Adrenal gland (tissue), 19 donors: ENCODE results near the gene WIF1. TPM values are rescaled to one million over a fixed set of nuclear protein-coding genes. Genes with fewer than 3 reads are reported as not detected.

Experiments
- DNase-seq, 7 donors: peaks; one replicate each; pipeline ENCODE4 v3.0.0-alpha.2; 2019 to 2020
- H3K27ac ChIP-seq, 5 donors: fragments of 200-600 bp; sonication (generic) in 4 of 5; 1 replicate in 3 of 5; 2 replicates in 2 of 5; pipeline versions ENCODE4 v1.5.1 to v1.8.0; 2016 to 2020; ENCODE audit warnings: mild to moderate bottlenecking in 1 of 5
- H3K27me3 ChIP-seq: fragments of 200-600 bp; 2 replicates; pipeline ENCODE4 v1.8.0; 2021
- H3K36me3 ChIP-seq, 2 donors: fragments of 200-600 bp; replicated peaks in 1 of 2; 1 replicate in 1 of 2; 2 replicates in 1 of 2; pipeline versions ENCODE4 v1.5.1 to v1.8.0; 2018 to 2022
- H3K4me1 ChIP-seq, 2 donors: fragments of 200-600 bp; replicated peaks in 1 of 2; 1 replicate in 1 of 2; 2 replicates in 1 of 2; pipeline versions ENCODE4 v1.5.1 to v1.8.0; 2018 to 2021
- H3K4me3 ChIP-seq, 4 donors: fragments of 200-600 bp; sonication (generic) in 3 of 4; one replicate each; pipeline ENCODE4 v1.5.1; 2016 to 2018
- H3K9me3 ChIP-seq, 3 donors: fragments of 200-600 bp; sonication (generic) in 1 of 3; replicated peaks in 1 of 3; 1 replicate in 2 of 3; 2 replicates in 1 of 3; pipeline versions ENCODE4 v1.5.1 to v1.8.0; 2016 to 2021
- POLR2A ChIP-seq, 2 donors: fragments of 450-650 bp; IDR thresholded peaks; one replicate each; pipeline ENCODE4 v1.6.1; 2017; ENCODE audit warnings: antibody characterized with exemption in 2 of 2, mild to moderate bottlenecking in 2 of 2, moderate library complexity in 1 of 2
- WGBS, 4 donors: extraction: QIAGEN DNeasy Blood & Tissue Kit in 2 of 4; methylation state at CpG; one replicate each; pipeline versions ENCODE4 v1.1.5 to v1.1.7; 2013 to 2017; 5-methylcytosine and 5-hydroxymethylcytosine counted together
- intact Hi-C, 2 donors: fragments of 100-400 bp; cut with DNase I; formaldehyde crosslinking; loops; one replicate each; pipeline versions ENCODE4 v1.14.1 to v1.15.0; 2022 to 2023
- long read RNA-seq, 10 donors: library from polyadenylated mRNA in 3 of 10; unstranded in 2 of 10; stranded (forward) in 1 of 10; transcript quantifications; one replicate each; pipeline ENCODE4 v2.0.0 and lab custom pipeline, GENCODE V29; 2021 to 2026
- polyA plus RNA-seq, 3 donors: library from polyadenylated mRNA; stranded (reverse); fragments of 200-250 nt in 2 of 3; fragments of 350-450 nt in 1 of 3; fragmentation: Illumina TruSeq in 1 of 3; extraction: RNeasy Lipid Tissue Mini Kit (QIAGEN cat#74804) in 1 of 3; gene quantifications; one replicate each; pipeline ENCODE4 v1.2.3, GENCODE V29; 2013 to 2014
- total RNA-seq, 9 donors: library from RNA; depleted of rRNA in 4 of 9; stranded (reverse); fragments of >200 nt in 4 of 9; fragments of 120-200 nt in 1 of 9; fragmentation: NEBNext Ultra II Directional in 1 of 9; extraction: Animal tissue kit (Norgen Biotek cat#: 25700) in 1 of 9; gene quantifications; one replicate each; pipeline versions ENCODE4 v1.1.0 to v1.2.4, GENCODE V29; 2013 to 2023
- TF ChIP-seq, protein P1 (sequence below), 6 experiments: fragments of 450-650 bp in 4 of 6; fragments of 200-600 bp in 2 of 6; sonication (generic) in 1 of 6; IDR thresholded peaks; 1 replicate in 5 of 6; 2 replicates in 1 of 6; pipeline versions ENCODE4 v1.5.1 to v1.8.0; 2016 to 2021; ENCODE audit warnings: antibody characterized with exemption in 6 of 6, mild to moderate bottlenecking in 2 of 6, moderate library complexity in 1 of 6
- donor health status: healthy with polysubstance abuse.
- donor health status: Bipolar disorder and iron deficiency.
- donor health status: DM: yes; HTN: yes; CAD: no.
- donor health status: DM: no; HTN: no; CAD: no.
- donor health status: DM: no; HTN: no; CAD: no.
- donor health status: DM: yes; HTN: yes; CAD: no.

Gene WIF1, protein sequence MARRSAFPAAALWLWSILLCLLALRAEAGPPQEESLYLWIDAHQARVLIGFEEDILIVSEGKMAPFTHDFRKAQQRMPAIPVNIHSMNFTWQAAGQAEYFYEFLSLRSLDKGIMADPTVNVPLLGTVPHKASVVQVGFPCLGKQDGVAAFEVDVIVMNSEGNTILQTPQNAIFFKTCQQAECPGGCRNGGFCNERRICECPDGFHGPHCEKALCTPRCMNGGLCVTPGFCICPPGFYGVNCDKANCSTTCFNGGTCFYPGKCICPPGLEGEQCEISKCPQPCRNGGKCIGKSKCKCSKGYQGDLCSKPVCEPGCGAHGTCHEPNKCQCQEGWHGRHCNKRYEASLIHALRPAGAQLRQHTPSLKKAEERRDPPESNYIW
- 1 to 10 TPM in 2 of 9 donors, under 1 TPM in 5, not detected in 2; 0.12 to 3.8 (median 0.53) TPM for total RNA-seq
- under 1 TPM in 2 of 3 donors, not detected in 1; 0.24 to 0.51 TPM for polyA plus RNA-seq
- long read RNA-seq, donor 1, partial matches to known transcripts, result 0 of 1 reads
- long read RNA-seq, donor 1, other reads (novel, unspliced or antisense), result 0 of 1 reads
- long read RNA-seq, donor 2, result 0 reads
- long read RNA-seq, donor 3, result 0 reads
- long read RNA-seq, donor 4, result 0 reads
- long read RNA-seq, donor 5, result 0 reads
- long read RNA-seq, donor 6, result 0 reads
- long read RNA-seq, donor 7, result 0 reads
- long read RNA-seq, donor 8, partial matches to known transcripts, result 0 of 1 reads
- long read RNA-seq, donor 8, other reads (novel, unspliced or antisense), result 0 of 1 reads
- long read RNA-seq, donor 9, result 0 reads
- long read RNA-seq, donor 10, result 0 reads

DNA sequence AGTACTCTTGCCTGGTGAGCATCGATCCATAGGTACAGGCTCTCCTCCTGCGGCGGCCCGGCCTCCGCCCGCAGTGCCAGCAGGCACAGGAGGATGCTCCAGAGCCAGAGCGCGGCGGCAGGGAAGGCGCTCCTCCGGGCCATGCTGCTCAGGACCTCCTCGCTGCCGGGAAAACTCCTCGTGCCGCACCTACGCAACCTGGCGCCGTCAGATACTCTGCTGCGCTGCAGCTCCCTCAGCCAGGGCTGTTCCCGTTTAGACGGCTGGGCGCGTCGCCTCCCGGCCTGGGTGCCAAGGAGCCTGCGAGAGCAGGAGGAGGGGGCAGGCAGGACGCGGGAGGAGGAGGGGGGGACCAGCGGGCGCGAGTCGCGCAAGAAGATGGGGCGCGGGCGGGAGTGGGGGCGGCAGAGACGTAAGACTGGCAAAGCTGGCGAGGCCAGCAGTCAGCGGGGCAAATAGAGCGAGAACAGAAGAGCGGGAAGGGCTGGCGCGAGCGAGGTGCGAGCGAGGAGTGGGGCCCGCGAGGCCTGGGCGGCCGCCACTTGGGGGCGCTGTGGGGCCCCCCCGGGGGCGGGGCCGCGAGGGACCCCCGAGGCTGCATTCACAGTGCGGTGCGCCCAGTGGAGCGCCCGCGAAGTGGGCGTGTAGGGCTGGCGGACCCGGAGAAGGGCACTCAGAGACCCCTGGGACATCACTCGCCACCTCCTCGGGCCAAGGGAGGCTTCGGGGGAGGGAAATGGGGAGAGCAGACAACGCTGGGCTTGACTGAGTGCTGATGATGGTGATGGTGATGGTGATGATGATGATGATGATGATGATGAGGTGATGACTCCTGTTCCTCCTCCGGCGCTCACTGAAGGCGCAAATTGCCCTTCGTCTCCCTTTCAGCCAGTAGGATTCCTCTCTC lies at the start of gene WIF1:
TSS of gene WIF1 (minus strand) at position 257 of the 907 bp plus-strand sequence. CDS start at position 143, 114 bp downstream.
- intact Hi-C loops, result loop anchor here in 1 of 2 donors (5.0 kb wide), 1 partner anchor 229 kb away; no protein-coding TSS in a partner anchor
- H3K27me3 ChIP-seq, result peaks cover 59% of the 10 kb centered on the region
- no peaks in the 10 kb centered on the region for H3K9me3 ChIP-seq
- H3K4me1 ChIP-seq, result peaks cover 0 to 8% of the 10 kb centered on the region in 2 donors
- no peaks in the 10 kb centered on the region for H3K36me3 ChIP-seq
- peak in 3 of 7 donors; percentile 5 to 41 (median 18) for DNase-seq
- H3K27ac ChIP-seq, result no peak within 1 kb of the TSS
- H3K4me3 ChIP-seq, result peak within 1 kb of the TSS in 1 of 4 donors; percentile 48
- 4 to 20% (median 12%) methylated on average over 16 to 73 of the region's 73 CpGs for WGBS, 4 donors
- TF ChIP-seq, protein P1, sequence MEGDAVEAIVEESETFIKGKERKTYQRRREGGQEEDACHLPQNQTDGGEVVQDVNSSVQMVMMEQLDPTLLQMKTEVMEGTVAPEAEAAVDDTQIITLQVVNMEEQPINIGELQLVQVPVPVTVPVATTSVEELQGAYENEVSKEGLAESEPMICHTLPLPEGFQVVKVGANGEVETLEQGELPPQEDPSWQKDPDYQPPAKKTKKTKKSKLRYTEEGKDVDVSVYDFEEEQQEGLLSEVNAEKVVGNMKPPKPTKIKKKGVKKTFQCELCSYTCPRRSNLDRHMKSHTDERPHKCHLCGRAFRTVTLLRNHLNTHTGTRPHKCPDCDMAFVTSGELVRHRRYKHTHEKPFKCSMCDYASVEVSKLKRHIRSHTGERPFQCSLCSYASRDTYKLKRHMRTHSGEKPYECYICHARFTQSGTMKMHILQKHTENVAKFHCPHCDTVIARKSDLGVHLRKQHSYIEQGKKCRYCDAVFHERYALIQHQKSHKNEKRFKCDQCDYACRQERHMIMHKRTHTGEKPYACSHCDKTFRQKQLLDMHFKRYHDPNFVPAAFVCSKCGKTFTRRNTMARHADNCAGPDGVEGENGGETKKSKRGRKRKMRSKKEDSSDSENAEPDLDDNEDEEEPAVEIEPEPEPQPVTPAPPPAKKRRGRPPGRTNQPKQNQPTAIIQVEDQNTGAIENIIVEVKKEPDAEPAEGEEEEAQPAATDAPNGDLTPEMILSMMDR (IDR thresholded peaks at IDR 0.05), result peak in 2 of 6 experiments; percentile 9 to 23
- TF ChIP-seq POLR2A (IDR thresholded peaks at IDR 0.05), result no peak

DNA sequence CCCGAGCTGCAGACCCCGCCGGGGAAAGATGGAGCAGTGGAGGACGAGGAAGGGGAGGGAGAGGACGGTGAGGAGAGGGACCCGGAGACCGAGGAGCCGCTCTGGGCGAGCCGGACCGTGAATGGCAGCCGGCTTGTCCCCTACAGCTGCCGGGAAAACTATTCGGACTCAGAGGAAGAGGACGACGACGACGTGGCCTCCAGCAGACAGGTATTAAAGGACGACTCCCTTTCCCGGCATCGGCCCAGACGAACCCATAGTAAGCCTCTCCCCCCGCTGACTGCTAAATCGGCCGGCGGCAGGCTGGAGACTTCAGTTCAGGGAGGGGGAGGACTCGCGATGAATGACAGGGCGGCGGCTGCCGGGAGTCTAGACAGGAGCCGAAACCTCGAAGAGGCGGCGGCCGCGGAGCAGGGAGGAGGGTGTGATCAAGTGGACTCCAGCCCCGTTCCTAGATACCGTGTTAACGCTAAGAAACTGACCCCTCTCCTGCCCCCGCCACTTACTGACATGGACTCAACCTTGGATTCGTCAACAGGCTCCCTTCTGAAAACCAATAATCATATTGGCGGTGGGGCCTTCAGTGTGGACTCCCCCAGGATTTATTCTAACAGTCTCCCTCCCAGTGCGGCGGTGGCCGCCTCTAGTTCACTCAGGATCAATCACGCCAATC lies 49.2 kb upstream of the WIF1 start:
- no peak for TF ChIP-seq POLR2A (IDR thresholded peaks at IDR 0.05)
- TF ChIP-seq, protein P1 (IDR thresholded peaks at IDR 0.05), result no peak
- Histone ChIP-seq H3K9me3 (no peaks in the 10 kb centered on the region), H3K27ac (peak overlapping the region; percentile 44 to 98 (median 91)), H3K4me3 (peak overlapping the region; percentile 67 to 95 (median 82)), H3K4me1 (peaks cover 15 to 46% of the 10 kb centered on the region in 2 donors), H3K27me3 (no peaks in the 10 kb centered on the region), H3K36me3 (no peaks in the 10 kb centered on the region)
- peak; percentile 54 to 75 (median 62) for DNase-seq
- 0 to 10% (median 1%) methylated on average over 7 to 47 of the region's 47 CpGs for WGBS, 4 donors
- intact Hi-C loops, result no loop called here

GRCh38 chr12:65169320-65170208 lies 48.5 kb upstream of the WIF1 start, which contains the start of gene LEMD3:
Gene LEMD3, plus strand, starts transcription at chr12:65169583. Its CDS starts 14 bp downstream, at chr12:65169597.
- no peaks in the 10 kb centered on the region for H3K27me3 ChIP-seq
- H3K27ac ChIP-seq, result peak within 1 kb of the TSS; percentile 44 to 98 (median 91)
- TF ChIP-seq, protein P1 (IDR thresholded peaks at IDR 0.05), result peak in 2 of 6 experiments; percentile 6 to 16
- peak; percentile 79 to 93 for TF ChIP-seq POLR2A (IDR thresholded peaks at IDR 0.05)
- peak within 1 kb of the TSS; percentile 67 to 95 (median 82) for H3K4me3 ChIP-seq
- peaks cover 15 to 44% of the 10 kb centered on the region in 2 donors for H3K4me1 ChIP-seq
- intact Hi-C loops, result no loop called here
- no peaks in the 10 kb centered on the region for H3K36me3 ChIP-seq
- no peaks in the 10 kb centered on the region for H3K9me3 ChIP-seq
- DNase-seq, result peak; percentile 90 to 97 (median 94)
- WGBS, 4 donors, result 0 to 1% (median 0%) methylated on average over 19 to 91 of the region's 91 CpGs
